Measurements from ENCODE around the gene OR5AU1.

The OR5AU1 gene

DNA sequence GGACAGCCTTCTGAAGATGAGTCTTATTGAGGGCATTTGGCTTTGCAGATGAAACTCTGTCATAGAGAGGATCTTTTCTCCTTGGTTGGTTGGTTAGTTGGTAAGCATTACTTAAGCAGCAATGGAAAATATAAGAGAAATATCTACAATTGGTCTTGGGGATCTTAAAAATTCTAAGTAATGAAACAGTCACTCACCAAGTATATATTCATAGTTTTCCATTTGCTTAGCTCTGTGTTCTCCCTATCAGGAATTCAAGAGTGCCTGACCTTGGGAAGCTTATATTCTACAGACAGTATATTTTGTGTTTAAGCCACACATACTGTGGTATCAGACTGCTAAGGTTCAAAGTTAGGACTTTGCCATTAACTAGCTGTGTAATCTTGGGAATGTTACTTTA lies at the start of gene OR5AU1:
Gene OR5AU1, minus strand, starts transcription at position 101 of the 400 bp plus-strand sequence. CDS start 191 bp downstream, outside the sequence.
- DNase-seq = no peak

DNA sequence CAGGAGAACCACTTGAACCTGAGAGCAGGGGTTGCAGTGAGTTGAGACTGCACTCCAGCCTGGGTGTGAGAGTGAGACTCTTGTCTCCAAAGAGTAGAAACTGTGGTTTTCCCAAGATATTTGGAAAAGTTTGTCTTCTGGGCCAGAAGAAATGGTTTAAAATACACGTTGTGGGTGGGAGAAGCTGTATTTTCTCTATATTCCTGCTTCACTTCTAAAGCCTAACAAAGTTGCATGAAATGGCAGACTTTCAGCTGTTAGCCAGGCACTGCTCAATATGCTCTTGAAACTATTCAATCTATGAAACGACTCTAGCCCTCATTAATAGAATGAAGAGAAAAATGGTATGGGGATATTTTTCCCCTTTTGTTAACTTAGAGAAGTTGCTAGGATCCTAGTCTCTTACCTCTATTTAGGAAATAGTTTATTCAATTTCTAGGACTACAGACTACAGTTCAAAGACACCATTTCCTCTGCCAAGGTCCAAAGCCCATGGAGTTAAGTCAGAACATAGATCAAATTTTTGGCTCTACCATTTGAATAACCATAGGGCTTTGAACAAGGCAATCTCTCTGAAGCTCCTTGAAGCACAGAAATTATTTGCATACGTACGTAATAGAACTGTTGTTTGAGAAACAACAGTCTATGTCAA lies 49.3 kb upstream of the OR5AU1 start:
- no peak for DNase-seq

DNA sequence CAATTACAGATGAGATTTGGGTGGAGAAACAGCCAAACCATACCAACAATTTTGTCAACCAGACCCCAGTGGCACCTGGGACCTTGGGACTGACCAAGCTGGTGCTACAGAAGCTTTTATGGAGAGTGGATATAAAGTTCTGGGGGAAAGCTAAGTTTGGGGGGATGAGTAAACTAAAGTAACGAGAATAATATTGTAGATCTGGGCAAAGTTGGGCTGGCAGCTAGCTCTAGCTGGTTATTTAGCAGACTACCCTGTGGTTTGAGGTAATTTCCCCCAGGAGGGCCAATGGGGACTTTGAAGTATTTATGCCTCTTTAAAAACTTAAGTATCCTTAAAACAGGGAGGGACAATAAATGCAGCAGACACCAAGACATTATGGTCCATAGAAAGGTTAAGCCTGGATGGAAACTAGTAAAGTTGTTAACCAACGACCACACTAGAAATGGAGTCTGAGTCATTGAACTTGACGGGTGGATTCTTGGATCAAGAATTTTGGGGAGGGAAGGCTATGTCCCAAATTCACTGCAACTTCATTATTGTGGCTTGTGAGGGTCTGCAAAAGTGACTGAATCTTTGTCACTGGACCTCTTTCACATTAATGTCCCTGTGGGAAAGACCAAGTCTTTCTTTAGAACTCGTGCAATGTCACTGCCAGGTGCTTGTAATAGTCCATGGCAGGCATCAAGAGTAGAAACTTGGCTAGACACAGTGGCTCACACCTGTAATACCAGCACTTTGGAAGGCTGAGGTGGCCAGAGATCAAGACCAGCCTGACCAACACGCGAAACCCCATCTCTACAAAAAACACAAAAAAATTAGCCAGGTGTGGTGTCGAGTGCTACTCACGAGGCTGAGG lies 48.5 kb upstream of the OR5AU1 start:
- no peak for DNase-seq

DNA sequence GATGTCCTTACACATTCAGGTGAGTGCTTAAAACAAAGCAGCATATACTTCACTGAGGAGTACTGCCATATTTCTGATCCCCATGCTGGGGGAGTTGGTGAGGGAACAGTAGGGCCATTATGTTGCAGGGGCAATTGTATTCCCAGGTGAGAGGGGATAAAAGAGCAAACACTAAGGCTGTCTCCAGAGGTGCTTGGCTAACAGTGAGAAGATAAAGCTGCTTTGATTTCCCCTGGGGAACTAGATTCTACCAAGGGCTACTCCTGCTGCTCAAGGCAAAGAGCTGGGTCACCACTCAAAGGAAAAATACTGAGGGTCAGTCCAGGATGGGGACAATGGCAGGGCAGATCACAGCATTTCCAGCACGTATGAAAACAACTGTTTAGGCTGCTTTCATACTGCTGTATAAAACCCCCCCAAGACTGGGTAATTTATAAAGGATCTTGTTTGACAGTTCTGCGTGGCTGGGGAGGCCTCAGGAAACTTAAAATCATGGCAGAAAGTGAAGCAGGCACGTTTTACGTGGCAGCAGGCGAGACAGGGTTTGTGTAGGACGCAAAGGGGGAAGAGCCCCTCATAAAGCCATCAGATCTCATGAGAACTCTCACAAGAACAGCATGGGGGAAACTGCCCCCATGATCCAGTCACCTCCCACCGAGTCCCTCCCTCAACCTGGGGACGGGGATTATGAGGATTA lies 47.8 kb upstream of the OR5AU1 start:
- no peak for DNase-seq

- no peak for DNase-seq
Measured at GRCh38 chr14:21202463-21203358, 46.8 kb upstream of the OR5AU1 start.

DNA sequence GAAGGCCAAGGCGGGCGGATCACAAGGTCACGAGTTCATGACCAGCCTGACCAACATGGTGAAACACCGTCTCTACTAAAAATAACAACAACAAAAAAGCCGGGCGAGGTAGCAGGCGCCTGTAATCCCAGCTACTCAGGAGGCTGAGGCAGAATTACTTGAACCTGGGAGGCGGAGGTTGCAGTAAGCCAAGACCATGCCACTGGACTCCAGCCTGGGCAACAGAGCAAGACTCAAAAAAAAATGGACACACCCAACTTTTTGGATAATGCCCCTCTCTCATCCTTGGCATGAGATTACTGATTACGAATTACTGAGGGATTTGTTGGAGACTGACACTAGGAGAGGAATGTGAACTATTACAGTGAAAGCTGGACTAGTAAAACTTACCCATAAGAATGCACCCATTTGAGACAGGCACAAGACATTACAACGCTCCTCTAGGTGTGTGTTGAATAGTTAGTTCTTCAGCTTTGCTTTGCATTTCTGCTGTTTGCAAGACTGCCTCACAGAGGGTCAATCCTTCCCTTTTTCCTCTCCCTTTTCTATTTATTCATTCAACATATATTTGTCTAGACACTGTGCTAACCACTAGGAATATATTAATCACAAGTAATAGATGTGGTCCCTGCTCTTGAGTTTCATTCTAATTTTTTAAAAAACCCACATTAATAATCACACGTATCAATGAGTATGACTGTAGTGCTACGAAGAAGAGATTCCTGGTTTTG lies 46.0 kb upstream of the OR5AU1 start:
- no peak for DNase-seq

GRCh38 chr14:21200752-21201461 lies 45.0 kb upstream of the OR5AU1 start:
- DNase-seq = no peak

GRCh38 chr14:21199611-21200560 lies 44.0 kb upstream of the OR5AU1 start:
- DNase-seq = no peak

DNA sequence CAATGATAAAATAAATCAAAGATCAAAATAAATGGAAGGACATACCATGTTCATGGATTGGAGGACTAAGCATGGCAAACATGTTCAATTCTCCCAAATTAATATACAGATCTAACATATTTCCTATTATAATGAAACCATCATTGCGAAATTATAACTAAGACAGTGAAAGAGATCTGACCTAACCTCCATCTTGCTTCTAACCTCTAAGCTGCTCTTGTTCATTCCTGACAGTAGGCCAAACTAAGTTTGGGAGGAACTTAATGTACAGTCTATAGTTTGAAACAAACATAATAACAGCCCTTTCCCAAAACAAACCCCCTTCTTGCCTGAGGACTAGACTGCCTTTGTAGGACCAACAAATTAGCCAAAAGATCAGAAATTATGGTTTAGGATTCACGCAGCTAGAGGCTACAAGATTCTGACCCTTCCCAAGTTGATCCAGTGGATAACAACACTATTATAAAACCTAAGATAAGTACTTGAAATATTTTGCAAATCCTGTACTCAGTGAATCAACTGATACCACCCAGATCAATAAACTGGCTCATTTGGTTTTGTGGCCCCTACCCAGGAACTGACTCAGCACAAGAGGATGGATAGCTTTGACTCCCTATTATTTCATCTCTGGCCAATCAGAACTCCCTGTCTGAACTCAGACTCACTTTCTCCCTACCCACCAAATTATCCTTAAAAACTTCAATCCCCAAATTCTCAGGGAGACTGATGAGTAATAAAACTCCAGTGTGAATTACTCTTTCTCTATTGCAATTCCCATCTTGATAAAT lies 41.7 kb upstream of the OR5AU1 start:
- DNase-seq = no peak

GRCh38 chr14:21194597-21194996 lies 38.7 kb upstream of the OR5AU1 start:
- no peak for DNase-seq

GRCh38 chr14:21192875-21193535 lies 37.1 kb upstream of the OR5AU1 start:
- DNase-seq = no peak

GRCh38 chr14:21192447-21192822 lies 36.6 kb upstream of the OR5AU1 start:
- no peak for DNase-seq

DNA sequence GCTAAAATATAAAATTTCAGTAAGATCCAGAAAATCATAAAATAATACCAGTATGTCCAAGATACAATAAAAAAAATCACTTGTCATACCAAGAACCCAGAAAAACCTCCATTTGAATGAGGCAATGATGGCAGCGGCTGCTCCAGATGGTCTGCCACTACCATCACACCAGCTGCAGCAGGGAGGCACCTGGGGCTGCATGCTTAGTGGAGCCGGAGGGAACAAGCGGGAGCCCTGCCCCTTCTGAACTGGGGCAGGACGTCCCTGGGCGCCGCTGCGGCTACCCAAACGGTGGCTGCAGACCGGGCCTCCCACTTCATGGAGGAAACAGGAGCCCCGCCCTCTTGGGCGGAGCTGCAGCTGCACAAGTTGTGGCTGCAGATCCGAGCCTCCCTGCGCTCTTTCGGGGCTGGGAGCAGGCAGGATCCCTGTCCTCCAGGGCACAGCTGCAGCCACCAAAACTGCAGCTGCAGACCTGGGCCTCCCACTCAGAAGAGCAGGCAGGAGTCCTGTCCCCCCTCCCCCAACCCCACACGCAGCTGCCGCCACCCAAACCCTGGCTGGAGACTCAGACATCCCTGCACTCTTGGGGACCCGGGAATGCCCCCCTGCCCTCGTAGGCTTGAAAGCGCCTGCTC lies 36.1 kb upstream of the OR5AU1 start:
- DNase-seq = peak; percentile 58

GRCh38 chr14:21191261-21191808 lies 35.5 kb upstream of the OR5AU1 start:
- no peak for DNase-seq

DNA sequence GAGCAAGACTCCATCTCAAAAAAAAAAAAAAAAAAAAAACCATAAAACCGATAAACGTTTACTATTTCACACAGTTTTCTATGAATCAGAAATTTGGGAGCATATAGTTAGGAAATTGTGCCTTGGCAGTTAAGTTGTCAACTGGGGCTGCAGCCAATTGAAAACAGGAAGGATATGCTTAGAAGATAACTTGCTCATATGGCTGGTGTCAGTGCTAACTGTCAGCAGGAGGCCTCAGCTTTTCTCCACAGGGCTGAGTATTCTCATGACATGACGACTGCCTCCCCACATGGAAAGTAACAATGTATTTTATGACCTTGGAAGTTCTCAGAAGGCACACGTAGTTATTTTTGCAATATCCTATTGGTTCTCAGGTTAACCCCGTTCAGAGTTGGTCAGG lies 29.6 kb upstream of the OR5AU1 start:
- DNase-seq = no peak

- DNase-seq = no peak
Measured at GRCh38 chr14:21184254-21184653, 28.4 kb upstream of the OR5AU1 start.

DNA sequence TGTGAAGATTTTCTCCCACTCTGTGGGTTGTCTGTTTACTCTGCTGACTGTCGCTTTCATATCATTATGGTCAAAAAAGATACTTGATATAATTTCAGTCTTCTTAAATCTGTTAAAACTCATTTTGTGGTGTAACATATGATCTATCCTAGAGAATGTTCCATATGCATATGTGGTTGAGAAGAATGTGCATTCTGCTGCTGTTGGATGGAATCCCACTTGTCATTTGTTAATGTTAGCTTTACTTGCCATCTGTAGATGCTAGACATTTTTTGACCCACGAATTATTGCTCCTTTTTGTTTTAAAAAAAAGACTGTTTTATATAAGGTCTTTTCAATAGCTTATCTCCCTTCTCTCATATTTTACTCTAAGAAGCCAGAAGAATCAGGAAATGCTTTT lies 26.3 kb upstream of the OR5AU1 start:
- DNase-seq = no peak

DNA sequence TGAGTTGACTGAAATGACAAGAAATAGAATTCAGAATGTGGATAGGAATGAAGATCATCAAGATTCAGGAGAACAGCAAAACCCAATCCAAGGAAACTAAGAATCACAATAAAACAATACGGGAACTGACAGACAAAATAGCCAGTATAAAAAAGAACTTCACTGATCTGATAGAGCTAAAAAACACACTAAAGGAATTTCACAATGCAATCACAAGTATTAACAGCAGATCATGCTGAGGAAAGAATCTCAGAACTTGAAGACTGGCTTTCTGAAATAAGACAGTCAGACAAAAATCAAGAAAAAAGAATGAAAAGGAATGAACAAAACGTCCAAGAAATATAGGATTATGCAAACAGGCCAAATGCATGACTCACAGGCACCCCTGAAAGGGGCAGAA lies 15.3 kb upstream of the OR5AU1 start:
- no peak for DNase-seq
